Panc1 (cell line): Measurements from ENCODE around the gene ADGRB3.

Source experiments
- POLR2AphosphoS5 ChIP-seq: IDR thresholded peaks from 2 replicates; pipeline ENCODE4 v1.6.1; 2012; ENCODE audit warnings: mild to moderate bottlenecking, low read depth, low read length, moderate library complexity
- TF ChIP-seq, protein P1 (sequence below): fragments of 450-650 bp; IDR thresholded peaks from 2 replicates; pipeline ENCODE4 v1.5.1; 2017; ENCODE audit warnings: mild to moderate bottlenecking

GRCh38 chr6:69106511-69106910 lies 471.4 kb downstream of the ADGRB3 start:
- TF ChIP-seq, protein P1, sequence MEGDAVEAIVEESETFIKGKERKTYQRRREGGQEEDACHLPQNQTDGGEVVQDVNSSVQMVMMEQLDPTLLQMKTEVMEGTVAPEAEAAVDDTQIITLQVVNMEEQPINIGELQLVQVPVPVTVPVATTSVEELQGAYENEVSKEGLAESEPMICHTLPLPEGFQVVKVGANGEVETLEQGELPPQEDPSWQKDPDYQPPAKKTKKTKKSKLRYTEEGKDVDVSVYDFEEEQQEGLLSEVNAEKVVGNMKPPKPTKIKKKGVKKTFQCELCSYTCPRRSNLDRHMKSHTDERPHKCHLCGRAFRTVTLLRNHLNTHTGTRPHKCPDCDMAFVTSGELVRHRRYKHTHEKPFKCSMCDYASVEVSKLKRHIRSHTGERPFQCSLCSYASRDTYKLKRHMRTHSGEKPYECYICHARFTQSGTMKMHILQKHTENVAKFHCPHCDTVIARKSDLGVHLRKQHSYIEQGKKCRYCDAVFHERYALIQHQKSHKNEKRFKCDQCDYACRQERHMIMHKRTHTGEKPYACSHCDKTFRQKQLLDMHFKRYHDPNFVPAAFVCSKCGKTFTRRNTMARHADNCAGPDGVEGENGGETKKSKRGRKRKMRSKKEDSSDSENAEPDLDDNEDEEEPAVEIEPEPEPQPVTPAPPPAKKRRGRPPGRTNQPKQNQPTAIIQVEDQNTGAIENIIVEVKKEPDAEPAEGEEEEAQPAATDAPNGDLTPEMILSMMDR: no peak
- no peak for TF ChIP-seq POLR2AphosphoS5
